DMS153 (cell line): ENCODE data around the gene FIGLA.
A peak's percentile ranks its signal among the peaks of the same experiment; 100 is the strongest.

ENCODE experiments used
- DNase-seq: peaks from one replicate; lab custom pipeline; 2025; lab: John Stamatoyannopoulos, UW

The FIGLA gene, protein sequence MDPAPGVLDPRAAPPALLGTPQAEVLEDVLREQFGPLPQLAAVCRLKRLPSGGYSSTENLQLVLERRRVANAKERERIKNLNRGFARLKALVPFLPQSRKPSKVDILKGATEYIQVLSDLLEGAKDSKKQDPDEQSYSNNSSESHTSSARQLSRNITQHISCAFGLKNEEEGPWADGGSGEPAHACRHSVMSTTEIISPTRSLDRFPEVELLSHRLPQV

DNA sequence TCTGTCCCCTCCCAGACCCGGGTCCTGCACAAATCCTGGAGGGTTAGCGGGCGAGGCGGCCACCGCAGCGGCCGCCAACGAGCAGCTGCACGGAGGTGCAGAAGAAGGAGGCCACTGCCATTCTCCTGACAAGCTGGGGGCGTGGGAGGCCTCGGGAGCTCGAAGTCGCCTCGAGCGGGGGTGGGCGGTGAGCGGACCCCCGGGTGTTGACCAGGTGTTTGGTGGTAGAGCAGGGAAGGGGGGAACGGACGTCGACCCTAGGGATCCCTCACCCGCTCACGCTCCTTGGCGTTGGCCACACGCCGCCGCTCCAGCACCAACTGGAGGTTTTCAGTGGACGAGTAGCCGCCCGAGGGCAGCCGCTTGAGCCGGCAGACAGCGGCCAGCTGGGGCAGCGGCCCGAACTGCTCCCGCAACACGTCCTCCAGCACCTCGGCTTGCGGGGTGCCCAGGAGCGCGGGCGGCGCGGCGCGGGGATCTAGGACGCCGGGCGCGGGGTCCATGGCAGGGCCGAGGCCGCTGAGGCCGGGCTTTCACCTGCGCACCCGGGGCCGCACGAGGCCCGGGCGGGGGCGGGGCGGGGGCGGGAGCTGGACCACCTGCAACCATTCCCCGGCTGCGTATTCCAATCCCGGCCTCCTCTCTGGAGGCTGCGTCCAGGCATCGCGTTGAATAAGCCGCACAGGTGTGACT lies at the start of gene FIGLA:
FIGLA (minus strand) TSS at position 508 of the 693 bp plus-strand sequence; CDS start at position 503, 5 bp downstream.
- DNase-seq, result no peak

DNA sequence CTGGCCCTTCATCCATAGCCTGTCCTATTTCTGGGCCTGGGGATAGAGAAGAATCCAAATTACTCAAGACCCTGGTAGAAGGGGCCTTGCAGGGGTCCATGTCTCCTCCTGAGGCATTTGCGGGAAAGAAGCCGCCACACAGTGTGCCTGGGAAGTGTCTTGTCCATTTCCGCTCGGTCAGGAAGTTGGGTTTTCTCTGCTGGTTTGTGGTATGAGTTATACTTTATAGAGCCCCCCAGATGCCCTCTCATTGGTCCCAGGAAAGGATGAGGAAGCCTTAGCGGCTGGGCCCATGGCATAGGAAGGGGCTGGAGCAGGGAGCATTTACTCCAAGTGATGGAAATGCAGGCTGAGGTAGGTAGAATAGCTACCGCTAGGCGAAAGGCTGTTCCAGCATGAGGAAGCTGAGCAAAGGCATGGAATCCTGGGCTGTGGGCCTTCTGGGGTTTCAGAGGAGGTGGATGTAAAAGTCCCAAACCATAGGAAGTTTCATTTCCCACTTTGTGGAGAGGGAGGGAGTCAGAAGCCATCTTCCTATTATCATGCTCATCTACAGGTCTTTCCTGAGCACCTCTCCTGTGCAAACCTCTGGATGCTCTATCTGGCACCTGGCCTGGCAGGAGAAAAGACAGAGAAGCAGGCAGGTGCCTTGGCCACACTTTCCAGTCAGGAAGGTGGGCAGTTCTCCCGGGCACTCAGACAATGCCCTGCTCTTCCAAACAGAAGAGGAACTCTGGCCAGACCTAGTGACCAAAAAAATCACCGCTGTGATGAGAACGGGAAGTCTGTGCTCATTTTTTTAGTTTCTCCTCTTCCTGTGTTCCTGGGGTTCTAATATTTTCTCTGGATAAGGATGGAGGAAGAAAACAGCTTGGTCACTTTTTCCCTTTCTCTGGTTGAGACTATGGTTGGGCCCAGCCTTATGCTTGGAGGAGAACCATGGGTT lies 47.8 kb upstream of the FIGLA start:
- DNase-seq, result no peak

DNA sequence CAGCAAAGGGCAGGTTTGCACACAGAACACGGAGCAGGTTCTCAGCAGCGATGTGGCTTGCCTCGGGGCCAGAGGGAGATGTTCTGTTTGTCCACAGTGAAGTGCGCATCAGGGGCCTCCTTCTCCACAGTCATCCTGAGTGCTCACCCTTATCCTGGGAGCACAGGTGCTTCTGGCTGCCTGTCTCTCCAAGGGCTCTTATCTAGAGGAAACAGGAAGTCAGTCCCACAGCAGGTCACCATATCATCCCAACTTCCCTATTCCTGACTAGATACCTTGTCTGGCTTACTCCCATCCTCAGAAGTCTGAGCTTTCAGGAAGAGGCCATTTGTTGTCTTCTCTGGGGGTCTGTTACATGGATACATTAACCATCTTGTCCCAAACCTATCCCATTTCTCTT lies 45.2 kb upstream of the FIGLA start, which contains the start of gene CD207:
CD207 (minus strand) TSS at position 174 of the 400 bp plus-strand sequence; CDS start at position 134, 40 bp downstream.
- DNase-seq, result peak; percentile 24

DNA sequence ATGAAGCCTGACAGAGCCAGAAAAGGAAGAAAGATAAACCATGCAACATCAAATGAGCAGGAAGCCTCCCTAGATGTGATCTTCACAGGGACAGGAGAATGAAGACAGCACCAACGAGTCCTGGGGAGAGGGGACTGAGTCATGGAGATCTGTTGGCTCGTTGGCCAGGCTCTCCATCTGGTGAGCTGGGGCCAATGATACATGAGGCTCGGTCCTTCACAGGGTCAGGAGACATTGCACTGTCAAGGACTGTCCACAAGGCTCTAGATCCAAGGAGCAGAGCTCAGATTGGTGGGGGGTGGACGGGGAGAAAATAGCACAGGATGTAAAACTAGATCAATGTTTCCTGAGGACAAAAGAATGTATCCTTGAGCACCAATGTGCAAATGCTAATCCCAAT lies 44.4 kb upstream of the FIGLA start:
- no peak for DNase-seq

DNA sequence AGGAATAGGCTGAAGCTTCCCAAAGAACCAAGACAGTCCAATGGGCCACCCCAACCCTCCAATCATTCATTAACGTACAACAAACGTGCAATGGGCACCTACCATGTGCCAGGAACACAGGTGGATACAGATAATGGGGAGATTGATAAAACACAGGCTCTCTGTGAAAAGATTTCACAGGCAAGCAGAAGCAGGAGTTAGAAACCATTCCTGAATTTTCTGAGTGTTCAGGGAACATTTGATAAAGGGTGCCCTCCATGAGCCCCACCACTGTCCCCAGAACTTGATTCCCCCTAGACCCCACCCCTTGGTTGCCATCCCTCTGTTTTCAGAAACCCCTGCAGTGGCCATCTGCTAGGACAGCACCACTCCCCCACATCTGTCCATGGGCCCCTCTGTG lies 43.7 kb upstream of the FIGLA start:
- DNase-seq, result no peak

DNA sequence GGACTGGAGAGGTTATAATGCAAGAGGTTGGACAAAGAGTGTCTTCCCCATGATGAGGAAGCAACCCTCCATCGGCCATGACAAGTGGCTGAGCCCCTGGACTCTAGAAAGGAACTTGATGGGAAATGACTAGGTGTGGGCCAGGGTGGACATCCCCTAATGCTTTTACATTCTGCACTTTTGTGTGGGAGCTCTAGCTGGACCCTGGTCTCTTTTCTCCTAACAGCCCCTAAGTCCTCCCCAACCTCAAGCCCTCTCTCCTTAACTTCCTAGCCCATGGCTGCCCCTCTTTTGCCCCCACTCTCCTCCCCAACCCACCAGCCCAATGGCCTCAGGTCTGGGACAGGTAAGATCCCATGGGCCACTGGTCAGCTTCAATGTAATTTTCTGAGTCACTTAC lies 42.8 kb upstream of the FIGLA start:
- DNase-seq, result no peak

DNA sequence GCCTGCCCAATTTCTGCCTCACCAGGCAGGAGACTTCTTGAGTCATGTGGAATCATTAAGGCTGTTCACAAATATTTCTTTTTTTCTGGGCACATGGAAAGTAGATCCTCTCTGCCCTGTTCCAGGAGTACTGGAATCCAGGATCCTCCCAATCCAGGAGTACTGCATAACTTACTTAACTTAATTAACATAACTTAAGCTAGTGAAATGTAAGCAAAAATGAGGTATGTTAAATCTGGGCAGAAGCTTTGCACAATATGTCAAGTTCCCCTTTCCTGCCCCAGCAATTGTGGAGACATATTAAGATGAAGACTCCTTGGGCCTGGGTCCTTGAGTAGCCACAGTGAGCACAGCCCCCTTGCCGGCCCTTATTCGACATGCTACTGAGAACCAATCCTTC lies 41.9 kb upstream of the FIGLA start:
- DNase-seq, result no peak

DNA sequence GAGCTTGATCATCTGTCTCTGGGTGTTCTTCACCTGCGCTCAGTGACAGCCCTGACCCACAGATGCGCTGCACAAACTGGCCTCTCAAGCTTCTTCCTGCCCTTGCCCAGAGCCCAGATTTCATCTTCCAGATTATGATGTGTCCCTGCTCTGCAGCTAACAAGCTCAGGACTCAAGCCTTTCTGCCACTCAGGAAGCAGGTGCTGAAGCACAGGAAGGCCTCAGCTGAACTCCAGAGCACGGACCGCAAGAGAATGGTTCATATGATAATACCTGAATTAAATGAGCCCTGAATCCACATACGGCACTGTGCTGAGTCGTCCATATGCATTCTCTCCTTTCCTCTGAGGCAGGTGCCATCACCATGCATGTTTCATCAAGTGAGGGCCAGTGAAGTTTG lies 41.4 kb upstream of the FIGLA start:
- no peak for DNase-seq

DNA sequence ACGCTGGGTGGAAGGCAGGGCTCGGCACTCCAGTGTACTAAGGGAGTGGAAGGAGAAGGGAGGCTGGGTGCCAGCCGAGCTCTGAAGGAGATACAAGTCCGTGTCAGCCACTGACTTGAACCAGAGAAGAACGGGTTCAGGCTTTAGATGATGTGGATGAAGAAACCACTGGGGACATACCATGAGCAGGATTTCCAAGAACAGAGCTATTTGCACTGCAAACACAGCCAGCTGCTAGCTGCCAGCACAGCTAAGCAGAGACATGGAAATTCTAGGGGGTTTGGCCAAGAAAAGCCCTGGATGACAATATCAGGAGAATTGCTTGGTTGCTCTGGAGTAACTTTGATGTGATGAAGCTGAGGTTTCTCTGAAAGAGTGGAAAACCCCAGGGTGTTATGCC lies 39.9 kb upstream of the FIGLA start:
- DNase-seq, result no peak

DNA sequence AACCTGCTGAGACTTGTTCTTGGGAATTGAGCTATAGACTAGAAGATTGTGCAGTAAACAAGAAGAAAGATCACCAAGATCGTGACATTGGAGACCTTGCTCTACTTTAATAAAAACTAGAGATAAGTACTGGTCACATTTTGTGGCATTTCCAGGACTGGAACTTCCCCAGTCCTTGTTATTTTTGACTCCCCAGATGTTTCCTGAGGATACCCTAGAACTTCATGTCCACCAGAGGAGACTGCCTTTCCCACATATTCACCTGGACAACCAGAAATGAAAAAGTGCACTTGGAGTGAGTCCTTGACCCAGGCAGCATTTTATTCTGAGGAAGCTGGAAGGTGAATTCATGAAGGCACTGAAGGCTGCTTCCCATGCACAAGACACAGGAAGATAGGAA lies 39.5 kb upstream of the FIGLA start:
- no peak for DNase-seq

DNA sequence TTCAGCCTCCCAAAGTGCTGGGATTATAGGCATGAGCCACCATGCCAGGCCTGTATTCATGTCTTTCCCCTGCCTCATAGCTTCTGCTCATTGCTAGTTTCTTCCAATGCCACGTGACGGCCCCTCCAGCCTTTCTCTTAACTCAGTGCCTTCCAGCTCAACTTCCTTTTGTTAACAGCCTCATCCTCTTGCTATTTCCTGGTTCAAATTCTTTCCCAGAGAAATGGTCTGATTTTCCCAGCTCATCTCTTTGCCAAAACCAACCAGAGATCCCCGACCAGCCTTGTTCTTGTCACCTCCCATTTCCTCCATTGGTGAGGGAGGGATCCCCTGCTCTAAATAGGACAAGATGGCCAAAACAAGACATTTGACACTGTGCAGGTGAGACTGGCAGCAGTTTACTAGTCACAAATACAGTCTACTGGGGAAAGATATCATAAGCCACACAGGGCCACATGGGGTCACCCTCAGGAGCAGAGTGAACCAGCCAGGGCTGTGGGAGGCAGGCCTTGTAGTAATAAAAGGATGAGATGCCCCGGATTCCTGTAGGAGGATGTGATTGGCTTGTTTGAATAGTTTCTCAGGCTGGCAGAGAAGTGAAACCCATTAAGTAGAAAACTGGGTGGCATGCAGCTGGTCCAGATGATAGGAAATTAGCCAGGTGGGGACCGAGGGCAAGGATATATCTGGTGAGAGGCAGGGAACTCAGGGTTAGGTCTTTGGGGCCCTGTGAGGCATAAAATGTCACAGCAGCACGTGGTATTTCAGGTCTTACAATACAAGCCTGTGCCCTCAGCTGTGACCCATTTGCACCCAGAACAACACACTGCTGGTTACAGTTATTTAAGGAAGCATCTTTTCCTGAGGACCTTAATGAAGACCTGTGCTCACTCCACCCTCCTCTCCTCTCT lies 38.7 kb upstream of the FIGLA start:
- no peak for DNase-seq

DNA sequence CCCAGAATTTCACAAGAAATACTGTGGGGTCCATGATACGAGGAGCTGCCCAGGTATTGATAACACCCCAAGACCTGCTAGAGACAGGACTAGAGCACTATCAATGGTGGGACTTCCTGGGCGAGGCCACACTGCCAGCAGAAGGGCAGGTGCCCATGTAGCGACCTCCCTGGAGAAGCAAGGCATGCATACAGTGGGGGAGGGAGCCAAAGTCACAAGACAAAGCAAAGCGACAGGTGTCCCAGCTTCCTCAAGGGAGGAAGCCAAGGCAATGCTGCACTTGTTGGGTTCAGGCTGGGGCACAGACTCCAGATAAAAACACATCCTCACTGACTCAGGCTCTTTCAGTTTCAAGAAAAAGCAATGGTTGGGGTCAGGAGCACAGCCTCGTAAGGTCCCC lies 37.7 kb upstream of the FIGLA start:
- peak; percentile 22 for DNase-seq

DNA sequence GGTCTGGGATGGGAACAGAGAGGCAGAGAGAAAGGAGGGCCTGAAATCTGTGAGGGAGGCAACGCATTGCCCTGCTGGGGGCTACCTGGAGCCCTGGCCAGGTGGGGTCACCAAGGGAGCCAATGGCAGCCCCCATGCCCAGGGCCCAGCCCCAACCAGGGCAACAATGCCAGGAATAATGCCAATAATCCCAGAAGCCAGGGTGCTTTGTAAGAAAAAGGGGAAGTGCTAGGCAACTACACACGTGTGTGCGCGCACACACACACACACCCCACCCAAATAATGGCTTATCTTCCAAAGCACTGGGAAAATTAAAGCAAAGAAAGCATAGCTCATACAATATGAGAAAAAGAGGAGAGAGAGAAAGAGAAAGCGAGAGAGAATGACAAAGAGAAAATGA lies 36.9 kb upstream of the FIGLA start:
- DNase-seq, result no peak

DNA sequence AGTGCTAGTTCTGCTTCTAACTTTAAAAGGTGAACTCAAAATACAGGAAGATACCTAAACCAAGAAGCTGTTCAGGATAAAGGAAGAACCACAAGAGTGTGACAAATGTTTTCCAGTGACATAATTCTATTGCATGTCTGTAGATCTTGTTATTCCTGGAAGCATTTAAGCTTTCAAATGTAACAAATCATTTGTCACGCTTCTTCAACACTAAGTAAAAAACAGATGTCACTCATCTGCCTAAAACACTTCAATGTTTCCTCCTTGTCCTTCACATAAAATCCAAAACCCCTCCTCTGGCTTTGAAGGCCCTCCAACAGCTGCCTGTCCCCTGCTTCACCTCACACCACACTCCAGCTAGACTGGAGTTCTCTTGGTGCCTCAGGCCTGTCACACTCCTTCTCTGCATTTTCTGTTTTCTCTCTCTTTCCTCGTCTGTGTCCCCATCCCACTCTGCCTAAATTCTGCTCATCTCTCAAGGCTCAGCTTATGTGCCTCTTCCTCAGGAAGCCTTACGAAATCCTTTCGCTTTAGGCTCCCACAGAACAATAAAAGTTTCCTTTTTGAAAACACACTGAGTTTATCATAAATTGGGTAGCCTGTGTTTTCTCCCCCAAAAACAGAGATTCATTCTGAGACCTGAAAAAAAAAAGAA lies 36.4 kb upstream of the FIGLA start:
- no peak for DNase-seq

DNA sequence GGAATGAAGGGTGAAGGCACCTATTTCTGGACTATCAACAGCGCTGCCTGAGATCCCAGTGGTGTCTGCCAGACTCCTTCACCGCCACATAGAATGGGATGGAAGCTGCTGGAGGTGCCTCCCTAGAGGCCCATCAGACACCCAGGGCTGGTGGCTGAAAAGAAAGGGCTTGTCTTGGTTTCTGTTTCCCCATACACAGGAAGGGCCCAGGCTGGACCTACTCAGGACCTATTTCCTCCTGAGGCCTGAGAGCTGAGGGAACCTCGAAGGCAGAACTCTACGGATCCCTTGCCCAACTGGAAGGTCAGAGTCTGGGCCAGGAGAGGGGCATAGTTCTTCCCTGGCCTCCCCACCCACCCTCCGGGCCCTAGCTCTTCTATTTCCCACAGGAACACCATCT lies 32.8 kb upstream of the FIGLA start:
- no peak for DNase-seq

DNA sequence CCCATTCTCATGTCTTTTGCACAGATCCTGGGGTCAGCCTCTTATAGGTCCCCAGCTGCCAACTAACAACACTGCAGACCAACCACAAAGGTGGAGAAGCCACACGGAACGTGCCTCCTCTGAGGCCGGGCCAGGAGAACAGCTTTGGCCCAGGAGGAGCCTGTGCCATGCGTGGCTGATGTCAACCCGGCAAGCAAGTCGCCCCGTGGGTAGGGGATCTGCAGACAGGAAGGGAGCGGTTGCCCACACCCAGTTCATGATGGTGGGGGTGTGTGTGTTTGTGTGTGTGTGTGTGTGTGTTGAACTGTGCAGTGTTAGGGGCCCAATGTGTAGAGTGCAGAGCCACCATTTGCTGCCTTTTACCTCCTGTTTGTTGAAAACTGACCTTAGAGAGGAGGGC lies 32.4 kb upstream of the FIGLA start:
- DNase-seq, result no peak

DNA sequence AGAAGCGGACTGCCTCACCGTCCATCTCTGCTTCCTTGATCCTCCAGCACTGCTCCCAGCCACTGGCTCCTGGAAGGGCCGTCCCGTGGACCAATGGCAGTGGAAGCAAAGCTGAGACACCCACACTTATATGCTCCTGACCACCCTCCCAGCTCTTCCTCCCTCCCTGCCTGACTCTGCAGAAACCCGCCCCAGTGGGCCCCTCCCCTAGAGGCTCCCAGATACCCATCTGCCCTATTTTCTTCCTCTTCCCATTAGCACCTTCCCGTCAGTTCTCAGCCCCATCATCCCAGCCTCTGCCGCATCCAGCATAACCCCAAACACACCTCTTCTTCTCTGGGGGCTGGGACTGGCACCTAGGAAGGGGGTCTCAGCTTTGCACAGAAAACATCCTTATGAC lies 30.1 kb upstream of the FIGLA start, which contains the start of gene CLEC4F:
CLEC4F (minus strand) TSS at position 101 of the 400 bp plus-strand sequence; CDS start at position 25, 76 bp downstream.
- DNase-seq, result no peak

DNA sequence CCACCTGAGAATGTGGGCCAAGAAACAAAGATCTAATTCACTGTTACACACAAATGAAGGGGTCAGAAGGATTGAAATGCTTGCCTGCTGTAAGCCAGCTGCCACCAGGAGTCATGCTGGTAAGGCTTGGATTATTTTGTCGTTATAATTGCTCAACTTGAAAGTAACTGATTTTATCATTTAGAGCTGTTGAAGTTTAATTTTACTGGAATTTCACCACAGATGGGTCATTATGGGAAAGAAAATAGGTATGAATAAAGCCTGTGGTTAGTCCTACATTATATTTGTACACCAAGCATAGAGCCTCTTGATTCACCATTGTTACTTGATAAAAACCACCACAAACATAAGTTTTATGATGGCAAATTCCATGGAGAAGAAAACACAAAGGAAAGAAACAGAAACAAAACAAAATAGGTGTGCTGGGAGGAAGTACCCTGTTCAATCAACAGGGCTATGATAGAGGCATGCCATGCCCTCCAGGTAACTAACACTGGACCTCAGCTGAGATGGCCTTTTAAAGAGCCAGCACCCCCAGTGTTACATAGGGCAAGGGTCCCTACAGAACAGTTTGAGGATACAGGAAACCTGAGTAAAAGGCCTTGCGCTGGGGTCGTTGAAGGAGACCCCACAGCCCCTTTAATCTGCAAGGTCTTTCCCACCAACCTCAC lies 27.0 kb upstream of the FIGLA start:
- DNase-seq, result no peak

DNA sequence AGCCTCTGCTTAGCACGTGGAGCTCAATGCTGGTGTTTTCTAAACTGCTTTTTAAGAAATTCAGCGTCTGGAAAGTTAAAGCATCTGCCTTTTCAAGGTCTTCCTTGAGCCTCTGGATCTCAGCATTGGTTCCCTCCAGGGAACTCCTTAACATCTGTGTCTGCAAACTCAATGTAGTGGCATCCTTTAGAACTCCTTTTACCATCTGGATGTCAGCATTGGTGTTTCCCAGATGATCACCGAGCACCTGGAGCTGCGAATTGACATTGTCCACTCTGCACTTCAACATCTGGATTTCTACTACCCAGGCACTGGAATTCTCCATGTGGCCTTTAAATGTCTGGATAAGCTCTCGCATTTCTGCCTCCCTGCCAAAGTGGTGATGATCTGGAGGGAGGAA lies 26.3 kb upstream of the FIGLA start:
- DNase-seq, result no peak
